Testis (tissue), 5 donors: ENCODE results near the gene EOGT. TPM values are rescaled to one million over a fixed set of nuclear protein-coding genes. Genes with fewer than 3 reads are reported as not detected.

ENCODE experiments used
- DNase-seq: peaks from one replicate; pipeline ENCODE4 v3.0.0-alpha.2; 2019
- H3K27ac ChIP-seq, 2 donors: fragments of 200-600 bp; sonication (generic); one replicate each; pipeline ENCODE4 v1.5.1; 2019
- H3K27me3 ChIP-seq: fragments of 200-600 bp; sonication (generic); one replicate; pipeline ENCODE4 v1.5.1; 2019
- H3K36me3 ChIP-seq: fragments of 200-600 bp; sonication (generic); one replicate; pipeline ENCODE4 v1.5.1; 2017; ENCODE audit warnings: low read depth; ENCODE audit errors: missing control alignments
- H3K4me1 ChIP-seq: fragments of 200-600 bp; sonication (generic); one replicate; pipeline ENCODE4 v1.5.1; 2019
- H3K4me3 ChIP-seq, 2 donors: fragments of 200-600 bp; sonication (generic); one replicate each; pipeline ENCODE4 v1.5.1; 2017 to 2019
- H3K9me3 ChIP-seq: fragments of 200-600 bp; sonication (generic); one replicate; pipeline ENCODE4 v1.5.1; 2017
- CTCF ChIP-seq, 3 experiments: fragments of 450-650 bp in 2 of 3; fragments of 200-600 bp in 1 of 3; sonication (generic) in 1 of 3; IDR thresholded peaks; one replicate each; pipeline ENCODE4 v1.5.1; 2016 to 2019; ENCODE audit warnings: antibody characterized with exemption in 3 of 3, mild to moderate bottlenecking in 2 of 3, moderate library complexity in 1 of 3
- POLR2A ChIP-seq: fragments of 450-650 bp; IDR thresholded peaks from one replicate; pipeline ENCODE4 v1.6.1; 2017; ENCODE audit warnings: antibody characterized with exemption, mild to moderate bottlenecking, moderate library complexity
- WGBS, 2 donors: methylation state at CpG; one replicate each; pipeline ENCODE4 v1.1.5; 2018; 5-methylcytosine and 5-hydroxymethylcytosine counted together
- intact Hi-C: fragments of 100-400 bp; cut with DNase I; formaldehyde crosslinking; loops from one replicate; pipeline ENCODE4 v1.15.1; 2023; ENCODE audit warnings: low total_unique reads
- long read RNA-seq, 2 donors: transcript quantifications; one replicate each; lab custom pipeline, GENCODE V29; 2026
- polyA plus RNA-seq: library from polyadenylated mRNA; stranded (reverse); fragments of 350-450 nt; fragmentation: Illumina TruSeq; extraction: RNeasy Lipid Tissue Mini Kit (QIAGEN cat#74804); gene quantifications from one replicate; pipeline ENCODE4 v1.2.3, GENCODE V29; 2014; ENCODE audit warnings: low read depth, low replicate concordance; ENCODE audit not compliant: insufficient read depth
- total RNA-seq, 2 donors: library from RNA; depleted of rRNA; stranded (reverse); fragments of >200 nt; gene quantifications; one replicate each; pipeline ENCODE4 v1.2.3, GENCODE V29; 2016

EOGT gene
- total RNA-seq (10 to 100 TPM; 15.0 to 22.7 TPM), polyA plus RNA-seq (16.6 TPM)
- long read RNA-seq, donor 1, transcript EOGT-210 (1 exons, 1,931 nt): major isoform, 5 of 5 reads
- long read RNA-seq, donor 1, partial matches to known transcripts: 0 of 5 reads
- long read RNA-seq, donor 1, other reads (novel, unspliced or antisense): 0 of 5 reads
- long read RNA-seq, donor 2, partial matches to known transcripts: 0 of 1 reads
- long read RNA-seq, donor 2, other reads (novel, unspliced or antisense): 0 of 1 reads

GRCh38 chr3:69013253-69014021, at the start of gene EOGT:
TSS of gene EOGT (minus strand) at chr3:69013684. CDS start at chr3:69009846, 3,838 bp downstream.
- Histone ChIP-seq H3K27ac (peak within 1 kb of the TSS; percentile 88 to 96), H3K27me3 (no peaks in the 10 kb centered on the region), H3K4me3 (peak within 1 kb of the TSS; percentile 81 to 82), H3K36me3 (no peaks in the 10 kb centered on the region), H3K9me3 (no peaks in the 10 kb centered on the region), H3K4me1 (peaks cover 10% of the 10 kb centered on the region)
- intact Hi-C loops: no loop called here
- DNase-seq: peak; percentile 91
- WGBS, 2 donors: 1% methylated on average over 34 to 51 of the region's 96 CpGs
- TF ChIP-seq POLR2A (peak; percentile 12), CTCF (IDR thresholded peaks at IDR 0.05) (peak in 2 of 3 experiments; percentile 47 to 49)

GRCh38 chr3:69059688-69060087, 46.2 kb upstream of the EOGT start:
- intact Hi-C loops: no loop called here
- H3K36me3 ChIP-seq: no peaks in the 10 kb centered on the region
- no peak for DNase-seq
- TF ChIP-seq POLR2A: no peak
- TF ChIP-seq CTCF (IDR thresholded peaks at IDR 0.05): no peak
- H3K27ac ChIP-seq: no peak overlapping the region
- H3K4me1 ChIP-seq: no peaks in the 10 kb centered on the region
- no peaks in the 10 kb centered on the region for H3K9me3 ChIP-seq
- no peak overlapping the region for H3K4me3 ChIP-seq
- no peaks in the 10 kb centered on the region for H3K27me3 ChIP-seq

GRCh38 chr3:69058947-69059224, 45.4 kb upstream of the EOGT start:
- DNase-seq: no peak
- H3K9me3 ChIP-seq: no peaks in the 10 kb centered on the region
- WGBS, 2 donors: 85 to 90% methylated on average over 2 of the region's 2 CpGs
- no peak for TF ChIP-seq POLR2A
- no peak for TF ChIP-seq CTCF (IDR thresholded peaks at IDR 0.05)
- H3K36me3 ChIP-seq: no peaks in the 10 kb centered on the region
- no peaks in the 10 kb centered on the region for H3K4me1 ChIP-seq
- H3K4me3 ChIP-seq: no peak overlapping the region
- intact Hi-C loops: no loop called here
- H3K27ac ChIP-seq: no peak overlapping the region
- H3K27me3 ChIP-seq: no peaks in the 10 kb centered on the region

GRCh38 chr3:69058180-69058946, 44.9 kb upstream of the EOGT start:
- Histone ChIP-seq H3K4me3 (no peak overlapping the region), H3K9me3 (no peaks in the 10 kb centered on the region), H3K4me1 (no peaks in the 10 kb centered on the region), H3K27ac (no peak overlapping the region), H3K27me3 (no peaks in the 10 kb centered on the region), H3K36me3 (no peaks in the 10 kb centered on the region)
- 80 to 88% methylated on average over 3 of the region's 3 CpGs for WGBS, 2 donors
- no peak for DNase-seq
- intact Hi-C loops: no loop called here
- TF ChIP-seq CTCF (IDR thresholded peaks at IDR 0.05) (no peak), POLR2A (no peak)
